HS-27A (cell line): ENCODE data around the gene ALPK3.

Experiments used
- DNase-seq: peaks from one replicate; pipeline ENCODE4 v3.0.0-alpha.2; 2012; ENCODE audit warnings: low read depth, missing footprints

The ALPK3 gene

DNA sequence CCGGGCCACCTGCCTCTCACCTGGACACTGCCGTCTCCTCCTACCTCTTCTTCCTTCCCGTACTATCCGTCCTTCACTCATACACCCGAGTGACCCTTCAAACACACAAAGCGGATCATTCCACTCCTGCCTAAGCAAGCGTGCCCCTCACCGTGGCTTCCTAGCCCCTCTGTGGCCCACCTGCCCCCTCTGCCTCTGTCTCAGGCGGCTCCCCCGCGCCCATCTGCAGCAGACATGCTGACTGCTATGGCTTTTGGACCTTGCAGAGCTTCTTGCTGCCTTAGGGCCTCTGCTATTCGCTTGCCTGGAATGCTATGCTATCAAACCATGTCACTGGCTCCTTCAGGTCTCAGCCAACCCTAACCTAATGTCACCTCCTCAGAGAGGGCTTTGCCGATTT, 105.4 kb downstream of the ALPK3 start:
- no peak for DNase-seq
